CD4-positive, alpha-beta T cell treated with Interleukin-15 for 4 hours (primary cell): ENCODE measurements around the gene ZNF620.
"Not testable (repeated sequence)": the region's sequence is repeated elsewhere in the genome, so short reads cannot be mapped to it uniquely, and the experiment has no call there.

ENCODE experiments used
- DNase-seq: peaks from one replicate; pipeline ENCODE4 v3.0.0-alpha.2; 2020; ENCODE audit warnings: low spot score

ZNF620 gene

DNA sequence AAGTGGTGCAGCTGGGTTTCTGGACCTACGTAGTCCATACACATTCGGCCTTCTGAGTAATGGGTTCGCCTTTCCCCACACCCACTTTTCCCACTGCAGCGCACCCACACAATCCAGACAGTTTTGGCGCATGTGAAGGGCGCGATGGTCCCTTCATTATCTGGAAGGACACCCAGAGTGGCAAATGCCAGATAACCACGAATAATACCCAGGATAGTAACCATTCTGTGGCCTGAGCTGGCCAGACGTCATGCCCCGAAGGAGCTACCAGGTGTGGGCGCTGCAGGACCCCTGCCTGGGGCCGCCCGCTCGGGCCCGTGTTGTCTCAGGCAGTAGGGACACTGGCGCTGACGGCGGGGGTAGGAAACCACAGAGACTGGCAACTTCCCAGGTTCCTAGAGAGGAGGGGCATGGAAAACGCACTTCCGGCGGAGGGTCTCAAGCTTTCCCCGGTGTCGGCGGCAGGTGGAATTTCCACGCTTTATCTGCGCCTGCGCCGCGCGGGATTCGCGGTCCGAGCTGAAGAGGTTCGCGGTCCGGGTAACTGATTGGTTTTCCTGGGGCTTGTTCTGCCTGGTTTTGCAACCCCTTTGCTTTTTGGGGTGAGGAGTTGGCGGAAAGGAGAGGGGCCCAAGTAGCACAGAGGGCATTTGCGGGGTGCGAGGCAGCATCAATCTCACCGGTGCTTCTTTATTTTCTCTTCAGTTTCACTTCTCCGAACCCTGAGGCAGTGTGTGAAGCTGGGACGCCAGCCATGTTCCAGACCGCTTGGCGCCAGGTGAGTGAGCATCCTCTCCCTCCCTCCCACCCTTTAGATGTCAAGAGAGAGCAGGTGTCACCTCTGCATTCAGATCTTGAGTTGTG, at the start of gene ZNF620:
ZNF620 (plus strand) TSS at position 441 of the 864 bp plus-strand sequence; CDS start at position 755, 314 bp downstream.
- DNase-seq = peak; percentile 54

DNA sequence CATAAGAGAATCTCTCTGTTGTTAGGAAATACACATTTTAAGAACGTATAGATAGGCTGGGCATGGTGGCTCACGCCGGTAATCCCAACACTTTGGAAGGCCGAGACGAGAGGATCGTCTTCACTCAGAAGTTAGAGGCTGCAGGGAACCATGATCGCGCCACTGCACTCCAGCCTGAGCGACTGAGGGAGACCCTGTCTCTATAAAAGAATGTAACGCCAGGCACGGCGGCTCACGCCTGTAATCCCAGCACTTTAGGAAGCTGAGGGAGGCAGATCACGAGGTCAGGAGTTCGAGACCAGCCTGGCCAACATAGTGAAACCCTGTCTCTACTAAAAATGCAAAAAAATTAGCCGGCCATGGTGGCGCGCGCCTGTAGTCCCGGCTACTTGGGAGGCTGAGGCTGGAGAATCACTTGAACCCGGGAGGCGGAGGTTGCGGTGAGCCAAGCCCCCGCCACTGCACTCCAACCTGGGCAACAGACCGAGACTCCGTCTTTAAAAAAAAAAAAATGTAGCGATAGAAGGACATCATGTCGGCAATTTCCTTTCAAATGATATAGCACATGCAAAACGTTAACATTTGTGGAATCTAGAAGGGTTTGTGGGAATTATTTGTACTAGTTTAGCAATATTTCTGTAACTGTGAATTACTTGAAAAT, 49.4 kb upstream of the ZNF620 start:
- no peak for DNase-seq

DNA sequence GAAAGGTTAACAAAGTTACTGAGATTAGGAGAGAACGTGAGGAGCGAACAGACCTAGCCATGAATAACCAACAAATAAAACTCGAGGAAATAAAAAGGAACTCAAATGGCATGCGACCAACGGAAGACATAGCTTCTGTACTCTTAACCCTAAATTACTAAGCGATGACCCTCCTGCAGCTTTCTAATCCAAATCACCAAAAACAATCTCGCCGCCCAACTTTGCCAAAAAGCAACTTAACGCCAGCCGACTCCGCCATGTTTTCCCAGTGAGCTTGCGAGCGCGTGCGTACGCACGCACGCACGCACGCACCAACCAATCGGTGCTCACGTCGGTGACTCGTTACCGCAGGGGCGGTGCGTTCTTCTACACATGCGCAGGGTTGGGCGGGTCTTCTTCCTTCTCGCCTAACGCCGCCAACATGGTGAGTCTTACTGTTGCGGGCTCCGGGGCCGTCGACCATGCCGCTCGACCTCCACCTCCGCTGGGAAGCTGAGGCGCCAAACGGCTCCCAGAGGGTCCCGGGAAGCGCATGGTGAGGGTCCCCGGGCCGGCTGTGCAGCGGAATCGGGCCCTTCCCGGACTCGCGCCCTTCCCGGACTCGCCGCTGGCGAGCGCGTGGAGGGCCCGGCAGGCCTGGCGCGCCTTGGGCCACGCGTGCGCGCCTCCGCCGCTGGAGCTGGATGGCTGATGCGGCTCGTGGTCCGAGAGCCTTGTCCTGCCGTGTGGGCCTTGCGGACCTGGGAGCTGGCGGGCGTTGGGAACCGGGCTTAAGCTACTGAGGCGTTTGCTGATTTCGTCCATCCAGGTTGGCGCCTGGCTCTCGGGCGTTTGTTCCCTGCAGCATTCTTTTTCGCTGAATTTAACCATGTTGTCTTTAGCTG, 48.7 kb upstream of the ZNF620 start, which contains the start of gene RPL14:
RPL14 (plus strand) TSS at position 400 of the 884 bp plus-strand sequence; CDS start at position 533, 133 bp downstream.
- DNase-seq = peak; percentile 95

- DNase-seq = no peak
These were observed 47.4 kb upstream of the ZNF620 start for GRCh38 chr3:40458473-40458872.

GRCh38 chr3:40460481-40460880, 45.4 kb upstream of the ZNF620 start:
- not testable (repeated sequence) for DNase-seq

- DNase-seq = no peak
These were observed 44.7 kb upstream of the ZNF620 start for GRCh38 chr3:40461161-40461560.

- not testable (repeated sequence) for DNase-seq
These were observed 43.0 kb upstream of the ZNF620 start for GRCh38 chr3:40462838-40463237.

DNA sequence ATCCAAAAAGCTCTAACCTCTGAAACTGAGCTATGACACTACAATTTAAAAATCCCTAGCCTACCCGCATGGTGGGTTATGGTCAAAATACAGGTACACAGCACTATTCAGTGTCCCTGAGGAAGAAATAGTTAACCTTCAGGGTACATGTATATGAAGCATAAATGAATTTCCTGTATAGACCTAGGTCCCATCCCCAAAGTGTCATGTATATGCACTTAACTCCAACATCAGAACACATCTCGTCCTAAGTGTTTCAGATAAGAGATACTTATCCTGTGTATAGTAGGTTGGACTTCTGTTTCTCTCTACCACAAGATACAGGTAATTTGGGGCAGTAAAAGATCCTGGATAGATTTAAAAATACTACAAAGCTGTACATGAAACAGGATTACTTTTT, 42.3 kb upstream of the ZNF620 start:
- no peak for DNase-seq

- peak; percentile 19 for DNase-seq
These were observed 41.3 kb upstream of the ZNF620 start for GRCh38 chr3:40464339-40465110.

DNA sequence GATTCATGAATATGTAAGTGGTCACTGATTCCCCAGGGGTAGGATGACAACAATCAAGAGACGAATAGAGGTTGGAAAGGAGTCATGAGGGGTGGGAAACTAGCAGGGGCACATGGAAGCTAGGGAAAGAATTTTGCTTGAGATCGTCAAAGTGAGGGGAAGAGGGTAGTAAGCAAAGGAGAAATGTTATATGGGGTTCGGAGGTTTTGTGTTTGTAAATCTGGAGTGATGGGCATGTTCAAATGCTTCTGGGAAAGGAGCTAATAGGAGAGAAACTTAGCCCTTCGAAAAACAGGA, 40.8 kb upstream of the ZNF620 start:
- no peak for DNase-seq

GRCh38 chr3:40465456-40465855, 40.4 kb upstream of the ZNF620 start:
- DNase-seq = no peak

- DNase-seq = no peak
These were observed 37.8 kb upstream of the ZNF620 start for GRCh38 chr3:40468018-40468417.

DNA sequence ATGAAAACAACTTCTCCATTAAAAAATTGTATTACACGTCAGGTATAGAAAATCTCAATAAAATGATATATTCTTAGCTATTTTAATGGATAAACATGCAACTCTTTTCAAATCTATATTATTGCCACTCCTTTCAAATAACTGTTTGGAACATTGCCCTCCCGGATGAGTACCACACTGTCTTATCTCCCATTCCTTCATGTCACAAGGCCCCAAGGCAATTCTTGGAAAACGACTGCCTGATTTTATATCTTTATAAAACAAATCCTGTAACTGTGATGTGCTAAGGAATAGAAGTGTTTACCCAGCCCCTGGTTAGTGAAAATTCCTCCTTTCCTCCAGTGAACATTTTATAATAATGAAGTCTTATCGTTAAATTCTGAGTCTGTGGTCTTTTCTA, 35.1 kb upstream of the ZNF620 start:
- DNase-seq = no peak

GRCh38 chr3:40476478-40477470, 29.1 kb upstream of the ZNF620 start, which contains the start of gene ZNF619:
ZNF619 (plus strand) TSS chr3:40477122; CDS start chr3:40477980, 858 bp downstream.
- DNase-seq = peak; percentile 75

DNA sequence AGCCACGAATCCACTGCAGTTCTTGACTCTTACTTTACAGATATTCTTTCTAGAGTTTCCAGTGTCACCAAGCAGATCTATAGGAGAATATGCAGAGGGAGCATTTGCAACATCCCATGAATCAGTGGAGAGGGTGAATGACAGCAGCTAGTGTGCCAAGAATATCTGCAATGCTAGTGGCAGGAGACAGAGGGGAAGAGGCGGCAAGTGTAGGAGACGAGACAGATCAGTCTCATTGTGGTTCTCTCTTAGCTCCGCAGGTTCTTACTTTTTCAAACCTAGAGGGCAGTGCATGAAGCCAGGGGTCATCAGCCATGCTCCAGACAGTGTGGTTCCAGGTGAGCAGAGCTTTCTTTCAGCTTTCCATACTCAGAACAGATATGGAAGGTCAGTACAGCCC, 28.2 kb upstream of the ZNF620 start:
- no peak for DNase-seq

- no peak for DNase-seq
These were observed 18.7 kb upstream of the ZNF620 start for GRCh38 chr3:40487172-40487571.

- no peak for DNase-seq
These were observed 14.9 kb upstream of the ZNF620 start for GRCh38 chr3:40490916-40491315.

DNA sequence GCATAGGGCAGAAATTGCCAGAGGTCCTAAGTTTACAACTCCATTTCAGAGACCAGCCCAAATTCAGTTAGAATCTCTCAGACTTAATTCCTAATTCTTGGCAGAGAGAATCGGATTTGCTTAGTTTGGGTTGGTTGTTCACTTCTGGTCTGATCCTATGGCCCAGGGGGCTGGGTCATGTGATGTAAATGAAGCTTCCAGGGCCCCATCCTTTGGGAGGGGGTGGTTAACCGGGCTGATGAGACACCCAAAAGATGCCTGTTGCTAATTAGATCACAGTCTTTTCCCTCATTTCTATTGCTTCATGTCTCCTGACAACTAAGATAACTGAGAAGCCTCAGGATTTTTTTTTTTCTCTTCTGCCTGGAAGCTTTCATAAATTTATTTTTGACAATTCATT, 11.1 kb upstream of the ZNF620 start:
- no peak for DNase-seq

DNA sequence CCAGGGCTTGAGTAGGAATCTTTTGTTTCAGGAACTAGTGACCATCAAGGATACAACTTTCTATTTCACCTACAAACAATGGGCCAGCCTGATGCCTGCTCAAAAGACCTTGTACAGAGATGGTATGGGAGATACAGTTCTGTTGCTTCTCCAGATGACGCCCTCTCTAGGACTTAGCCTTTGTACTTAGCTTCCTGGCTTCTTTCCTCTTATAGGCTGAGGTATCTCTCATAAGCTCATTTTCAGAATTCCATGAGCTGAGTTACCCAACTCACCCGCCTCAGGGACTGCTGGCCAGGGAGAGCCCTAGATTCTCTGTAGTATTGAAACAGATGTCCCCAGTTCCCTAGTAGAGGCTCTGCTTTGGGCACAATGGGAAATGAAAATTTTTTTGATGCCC, 8.6 kb upstream of the ZNF620 start:
- DNase-seq = no peak

DNA sequence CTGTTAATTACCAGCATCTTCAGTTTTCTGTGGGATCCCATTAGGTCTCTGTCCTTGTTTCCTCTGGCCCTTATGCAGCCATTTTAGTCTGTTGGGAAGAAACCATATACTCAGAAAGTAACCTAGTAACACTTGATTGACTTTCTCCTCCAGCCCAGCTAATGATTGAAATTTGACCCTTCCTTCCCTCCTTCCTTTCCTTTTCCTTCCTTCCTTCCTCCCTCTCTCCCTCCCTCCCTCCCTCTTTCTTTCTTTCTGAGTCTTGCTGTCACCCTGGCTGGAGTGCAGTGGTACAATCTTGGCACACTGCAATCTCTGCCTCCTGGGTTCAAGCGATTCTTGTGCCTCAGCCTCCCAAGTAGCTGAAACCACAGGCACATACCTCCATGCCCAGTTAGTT, 5.9 kb upstream of the ZNF620 start:
- DNase-seq = no peak
